NCI-H82 treated with DMSO at 0.1 percent for 48 hours (cell line): ENCODE data around the gene FOXK1.
"Not testable (repeated sequence)": the region's sequence is repeated elsewhere in the genome, so short reads cannot be mapped to it uniquely, and the experiment has no call there.

ENCODE experiments used
- DNase-seq: peaks from one replicate; lab custom pipeline; 2025; ENCODE audit not compliant: unreplicated experiment; lab: John Stamatoyannopoulos, UW

The FOXK1 gene

GRCh38 chr7:4783292-4783652 lies 101.2 kb downstream of the FOXK1 start:
- no peak for DNase-seq

DNA sequence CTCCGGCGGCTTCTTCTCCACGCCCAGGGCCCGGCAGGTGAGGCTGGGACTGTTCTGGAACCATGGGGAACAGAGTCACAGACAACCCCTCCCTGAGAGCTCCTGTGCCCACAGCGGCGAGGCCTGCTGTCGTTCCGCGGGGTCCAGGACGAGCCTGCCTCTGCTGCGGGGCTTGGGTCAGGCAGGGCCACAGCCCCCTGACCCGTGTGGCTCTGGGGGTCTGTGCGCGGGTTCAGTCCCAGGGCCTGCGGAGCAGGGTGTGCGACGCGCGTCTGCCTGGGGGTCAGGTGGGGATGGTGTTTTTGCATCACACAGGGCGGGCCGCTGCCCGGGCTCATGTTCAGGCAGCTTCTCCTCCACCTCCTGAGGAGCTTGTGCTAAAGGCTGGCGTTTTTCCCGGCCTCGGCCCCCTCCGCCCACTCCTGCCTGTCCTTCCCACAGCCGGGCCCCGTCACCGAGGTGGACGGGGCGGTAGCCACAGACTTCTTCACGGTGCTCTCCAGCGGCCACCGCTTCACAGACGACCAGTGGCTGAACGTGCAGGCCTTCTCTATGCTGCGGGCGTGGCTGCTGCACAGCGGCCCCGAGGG lies 101.8 kb downstream of the FOXK1 start:
- DNase-seq: no peak

GRCh38 chr7:4784799-4785198 lies 102.7 kb downstream of the FOXK1 start:
- DNase-seq: no peak

DNA sequence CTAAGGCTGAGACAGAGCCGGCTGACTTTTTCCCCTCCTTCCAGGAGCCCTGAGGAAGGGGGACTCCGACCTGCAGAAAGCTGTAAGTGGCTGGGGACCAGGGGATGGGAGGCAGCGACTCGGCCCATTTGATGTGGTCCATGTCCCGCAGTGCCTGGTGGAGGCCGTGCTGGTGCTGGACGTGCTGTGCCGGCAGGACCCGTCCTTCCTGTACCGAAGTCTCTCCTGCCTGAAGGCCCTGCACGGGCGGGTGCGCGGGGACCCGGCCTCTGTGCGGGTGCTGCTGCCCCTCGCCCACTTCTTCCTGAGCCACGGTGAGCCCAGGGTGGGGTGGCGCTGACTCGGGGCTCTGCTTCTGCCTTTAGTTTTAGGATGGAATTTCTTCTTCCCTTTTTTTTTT lies 103.3 kb downstream of the FOXK1 start:
- no peak for DNase-seq

- DNase-seq: no peak
Observed at GRCh38 chr7:4786015-4786414, 103.9 kb downstream of the FOXK1 start.

GRCh38 chr7:4787541-4787940 lies 105.4 kb downstream of the FOXK1 start:
- DNase-seq: no peak

DNA sequence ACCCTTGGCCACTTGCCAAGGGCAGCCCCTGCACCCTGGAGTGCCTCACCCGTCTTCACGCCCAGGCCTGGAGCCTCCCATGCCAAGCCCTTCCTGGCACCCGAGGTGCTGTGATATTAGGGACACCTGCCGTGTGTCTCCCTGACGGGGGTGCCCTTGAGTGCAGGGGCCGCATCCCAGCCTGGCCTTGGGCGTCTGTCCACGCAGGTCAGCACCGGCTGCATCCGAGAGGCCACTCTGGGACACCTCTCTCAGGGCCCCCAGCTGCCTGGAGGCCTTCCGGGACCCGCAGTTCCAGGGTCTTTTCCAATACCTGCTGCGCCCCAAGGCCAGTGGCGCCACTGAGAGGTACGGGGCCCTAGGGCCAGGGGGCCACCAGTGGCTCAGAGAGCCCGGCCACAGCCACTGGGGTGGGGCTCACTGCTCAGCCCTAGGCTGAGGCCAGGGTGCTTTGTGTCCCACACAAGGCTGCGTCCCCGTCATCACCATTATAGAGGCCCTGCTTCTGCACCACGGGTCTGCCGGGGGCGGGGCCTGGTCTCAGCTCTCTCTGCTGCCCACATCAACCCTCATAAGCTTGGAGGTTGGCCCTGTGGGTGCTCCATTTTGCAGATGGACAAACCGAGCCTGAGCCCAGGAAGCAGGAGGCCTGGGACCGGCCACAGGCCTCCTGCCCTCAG lies 106.0 kb downstream of the FOXK1 start:
- no peak for DNase-seq

- no peak for DNase-seq
Observed at GRCh38 chr7:4788627-4789189, 106.6 kb downstream of the FOXK1 start.

DNA sequence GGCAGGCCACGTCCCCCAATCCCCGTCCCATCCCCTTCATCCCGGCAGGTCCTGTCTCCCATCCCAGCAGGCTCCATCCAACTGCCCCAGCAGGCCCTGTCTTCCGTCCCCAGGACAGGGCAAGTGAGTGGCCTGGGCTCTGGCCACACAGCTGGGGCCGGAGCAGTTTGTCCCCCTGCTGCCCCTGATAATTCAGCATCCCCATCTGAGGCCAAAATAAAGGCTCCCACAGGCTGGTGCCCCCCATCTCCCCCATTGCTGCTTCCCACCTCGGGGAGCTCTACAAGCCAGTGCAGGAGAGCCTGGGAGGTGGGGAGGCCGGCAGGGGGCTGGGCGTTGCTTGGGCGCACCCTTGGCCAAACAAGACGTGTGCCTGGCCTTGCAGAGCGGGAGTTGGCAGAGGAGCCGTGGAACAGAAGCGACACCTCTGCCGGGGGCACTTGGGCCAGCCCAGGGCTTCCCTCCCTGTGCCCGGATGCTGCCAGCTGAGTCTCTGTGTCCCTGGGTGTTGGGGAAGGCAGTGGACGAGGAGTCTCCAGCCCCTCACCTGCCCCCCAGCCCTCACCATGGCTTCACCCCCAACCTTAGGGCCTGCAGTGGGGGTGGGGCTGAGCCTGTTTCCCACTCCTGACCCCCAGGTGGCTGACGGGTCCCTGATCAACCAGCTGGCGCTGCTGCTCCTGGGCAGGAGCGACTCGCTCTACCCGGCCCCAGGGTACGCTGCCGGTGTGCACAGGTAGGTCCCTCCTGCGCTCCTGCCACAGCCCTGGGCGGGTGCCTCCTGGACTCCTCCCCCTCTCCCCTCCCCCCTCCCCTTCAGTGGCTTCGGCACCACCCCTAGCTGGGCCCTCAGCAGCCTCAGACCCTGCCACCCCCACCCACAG lies 107.3 kb downstream of the FOXK1 start:
- no peak for DNase-seq

- DNase-seq: no peak
Observed at GRCh38 chr7:4790078-4790465, 108.0 kb downstream of the FOXK1 start.

GRCh38 chr7:4790516-4790991 lies 108.5 kb downstream of the FOXK1 start:
- no peak for DNase-seq

DNA sequence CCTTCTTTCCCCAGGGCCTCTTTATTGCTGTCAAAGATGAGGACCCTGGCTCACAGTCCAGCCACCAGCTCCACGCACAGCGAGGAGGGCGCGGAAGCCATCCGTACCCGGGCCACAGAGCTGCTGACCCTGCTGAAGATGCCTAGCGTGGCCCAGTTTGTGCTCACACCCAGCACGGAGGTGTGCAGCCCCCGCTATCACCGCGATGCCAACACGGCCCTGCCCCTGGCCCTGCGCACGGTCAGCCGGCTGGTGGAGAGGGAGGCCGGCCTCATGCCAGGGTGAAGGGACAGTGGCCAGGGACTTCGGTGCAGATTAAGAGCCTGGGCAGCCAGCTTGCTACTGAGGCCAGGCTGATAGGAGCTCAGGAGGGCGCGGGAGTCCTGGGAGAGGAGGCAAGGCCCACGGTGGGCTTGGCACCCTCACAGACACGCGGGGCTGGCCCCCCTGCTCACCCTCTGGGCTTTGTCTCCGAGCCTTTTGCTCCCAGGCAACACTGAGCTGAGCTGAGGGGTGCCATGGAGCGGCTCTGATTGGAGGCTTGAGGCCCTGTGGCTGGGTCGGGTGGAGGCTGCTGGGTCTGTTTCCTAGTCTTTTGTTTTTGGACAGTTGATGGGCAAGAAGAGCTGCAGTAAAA lies 109.1 kb downstream of the FOXK1 start:
- no peak for DNase-seq

DNA sequence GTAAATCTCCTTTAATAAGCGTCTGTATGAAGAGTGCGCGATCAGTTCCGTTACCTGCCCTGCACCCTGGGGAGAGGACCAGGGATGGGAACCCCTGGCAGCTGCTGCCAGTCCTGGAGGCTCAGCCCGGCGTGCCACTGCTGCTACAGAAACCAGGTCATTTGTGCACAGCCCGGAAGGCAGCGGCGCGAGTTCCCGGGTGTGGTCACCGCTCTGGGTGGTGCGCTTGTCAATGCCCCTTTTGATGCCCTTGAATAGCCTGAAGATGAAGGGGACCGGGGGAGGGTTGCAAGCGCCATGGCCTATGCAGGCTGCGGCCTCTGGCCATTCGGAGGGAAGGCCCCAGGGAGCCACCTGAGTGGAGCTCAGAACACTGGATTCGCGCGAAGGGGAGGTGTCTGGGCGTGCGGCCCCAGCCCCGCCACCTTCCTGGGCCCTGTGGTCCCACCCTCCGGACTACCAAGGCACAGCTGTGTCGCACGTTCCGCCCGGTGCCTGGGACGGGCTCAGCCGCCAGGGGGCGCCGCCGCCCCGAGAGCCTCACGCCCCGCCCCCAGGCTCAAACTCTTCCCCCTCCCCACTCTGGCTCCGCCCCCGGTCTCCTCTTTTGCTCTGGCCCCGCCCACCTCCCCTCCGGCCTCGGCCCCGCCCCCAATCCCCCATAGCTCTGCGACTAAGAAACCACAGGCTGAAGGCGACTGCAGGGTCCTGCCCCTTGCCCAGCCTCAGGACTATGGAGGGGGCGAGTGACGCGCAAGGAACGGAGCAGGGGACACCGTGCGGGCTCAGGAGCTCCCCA lies 109.8 kb downstream of the FOXK1 start:
- DNase-seq: no peak

GRCh38 chr7:4792537-4793126 lies 110.5 kb downstream of the FOXK1 start:
- DNase-seq: no peak

DNA sequence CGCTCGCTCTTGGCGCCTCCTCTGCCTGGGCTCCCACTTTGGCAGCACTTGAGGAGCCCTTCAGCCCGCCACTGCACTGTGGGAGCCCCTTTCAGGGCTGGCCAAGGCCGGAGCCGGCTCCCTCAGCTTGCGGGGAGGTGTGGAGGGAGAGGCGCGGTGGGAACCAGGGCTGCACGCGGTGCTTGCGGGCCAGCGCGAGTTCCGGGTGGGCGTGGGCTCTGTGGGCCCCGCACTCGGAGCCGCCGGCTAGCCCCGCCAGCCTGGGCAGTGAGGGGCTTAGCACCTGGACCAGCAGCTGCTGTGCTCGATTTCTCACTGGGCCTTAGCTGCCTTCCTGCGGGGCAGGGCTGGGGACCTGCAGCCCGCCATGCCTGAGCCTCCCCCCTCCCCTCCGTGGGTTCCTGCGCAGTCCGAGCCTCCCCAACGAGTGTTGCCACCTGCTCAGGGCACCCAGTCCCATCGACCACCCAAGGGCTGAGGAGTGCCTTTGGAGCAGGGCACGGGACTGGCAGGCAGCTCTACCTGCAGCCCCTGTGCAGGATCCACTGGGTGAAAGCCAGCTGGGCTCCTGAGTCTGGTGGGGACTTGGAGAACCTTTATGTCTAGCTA lies 111.4 kb downstream of the FOXK1 start:
- not testable (repeated sequence) for DNase-seq

GRCh38 chr7:4794171-4794570 lies 112.1 kb downstream of the FOXK1 start:
- not testable (repeated sequence) for DNase-seq

- DNase-seq: no peak
Observed at GRCh38 chr7:4794591-4795350, 112.7 kb downstream of the FOXK1 start.

GRCh38 chr7:4796453-4796852 lies 114.4 kb downstream of the FOXK1 start:
- DNase-seq: no peak
